Esophagus squamous epithelium (tissue), 5 donors: Measurements from ENCODE around the gene TMC6. TPM values are rescaled to one million over a fixed set of nuclear protein-coding genes. Genes with fewer than 3 reads are reported as not detected.
A peak's percentile ranks its signal among the peaks of the same experiment; 100 is the strongest.

ENCODE experiments used
- DNase-seq: peaks from one replicate; lab custom pipeline; 2025; lab: John Stamatoyannopoulos, UW
- H3K27ac ChIP-seq, 4 donors: fragments of 200-600 bp; sonication (generic); one replicate each; pipeline ENCODE4 v1.5.1; 2016 to 2019; ENCODE audit warnings: mild to moderate bottlenecking in 1 of 4
- H3K27me3 ChIP-seq, 4 donors: fragments of 200-600 bp; sonication (generic); 1 replicate in 3 of 4; 2 replicates in 1 of 4; pipeline versions ENCODE4 v1.5.1 to v1.6.0; 2017 to 2021; ENCODE audit warnings: antibody characterized with exemption in 1 of 4
- H3K36me3 ChIP-seq, 3 donors: fragments of 200-600 bp; sonication (generic); one replicate each; pipeline ENCODE4 v1.5.1; 2016 to 2019
- H3K4me1 ChIP-seq, 3 donors: fragments of 200-600 bp; sonication (generic); one replicate each; pipeline ENCODE4 v1.5.1; 2017 to 2019
- H3K4me3 ChIP-seq, 4 donors: fragments of 200-600 bp; sonication (generic); 1 replicate in 3 of 4; 2 replicates in 1 of 4; pipeline ENCODE4 v1.5.1; 2016 to 2019; ENCODE audit warnings: mild to moderate bottlenecking in 2 of 4, moderate library complexity in 1 of 4
- H3K9me3 ChIP-seq, 3 donors: fragments of 200-600 bp; sonication (generic); one replicate each; pipeline ENCODE4 v1.5.1; 2016 to 2019
- POLR2A ChIP-seq, 4 donors: fragments of 450-650 bp; IDR thresholded peaks; one replicate each; pipeline ENCODE4 v1.6.1; 2017; ENCODE audit warnings: antibody characterized with exemption in 4 of 4, mild to moderate bottlenecking in 4 of 4, moderate library complexity in 3 of 4
- WGBS, 2 donors: methylation state at CpG; one replicate each; pipeline ENCODE4 v1.1.5; 2018; 5-methylcytosine and 5-hydroxymethylcytosine counted together
- intact Hi-C: fragments of 100-400 bp; cut with DNase I; formaldehyde crosslinking; loops from one replicate; pipeline ENCODE4 v1.15.0; 2022
- total RNA-seq, 4 donors: library from RNA; depleted of rRNA; stranded (reverse); fragments of >200 nt; gene quantifications; one replicate each; pipeline ENCODE4 v1.1.0, GENCODE V29; 2016
- TF ChIP-seq, protein P1 (sequence below), 6 experiments: fragments of 450-650 bp in 4 of 6; fragments of 200-600 bp in 2 of 6; sonication (generic) in 2 of 6; IDR thresholded peaks; one replicate each; pipeline ENCODE4 v1.5.1; 2016 to 2019; ENCODE audit warnings: antibody characterized with exemption in 6 of 6, mild to moderate bottlenecking in 4 of 6, moderate library complexity in 4 of 6
- donor health status: DM: yes; HTN: yes; CAD: no.

TMC6 gene
- total RNA-seq, 4 donors from 2014 or later, result 13.3 to 39.6 (median 32.2) TPM

- Histone ChIP-seq H3K27me3 (no peaks in the 10 kb centered on the region), H3K36me3 (peaks cover 9 to 76% (median 36%) of the 10 kb centered on the region in 3 donors), H3K27ac (peak overlapping the region in 1 of 4 donors; percentile 33), H3K4me1 (peaks cover under 1 to 25% (median 3%) of the 10 kb centered on the region in 3 donors), H3K4me3 (no peak overlapping the region), H3K9me3 (no peaks in the 10 kb centered on the region)
- intact Hi-C loops, result no loop called here
- 39 to 66% methylated on average over 10 of the region's 10 CpGs for WGBS, 2 donors
- TF ChIP-seq POLR2A (IDR thresholded peaks at IDR 0.05), result no peak
- TF ChIP-seq, protein P1, sequence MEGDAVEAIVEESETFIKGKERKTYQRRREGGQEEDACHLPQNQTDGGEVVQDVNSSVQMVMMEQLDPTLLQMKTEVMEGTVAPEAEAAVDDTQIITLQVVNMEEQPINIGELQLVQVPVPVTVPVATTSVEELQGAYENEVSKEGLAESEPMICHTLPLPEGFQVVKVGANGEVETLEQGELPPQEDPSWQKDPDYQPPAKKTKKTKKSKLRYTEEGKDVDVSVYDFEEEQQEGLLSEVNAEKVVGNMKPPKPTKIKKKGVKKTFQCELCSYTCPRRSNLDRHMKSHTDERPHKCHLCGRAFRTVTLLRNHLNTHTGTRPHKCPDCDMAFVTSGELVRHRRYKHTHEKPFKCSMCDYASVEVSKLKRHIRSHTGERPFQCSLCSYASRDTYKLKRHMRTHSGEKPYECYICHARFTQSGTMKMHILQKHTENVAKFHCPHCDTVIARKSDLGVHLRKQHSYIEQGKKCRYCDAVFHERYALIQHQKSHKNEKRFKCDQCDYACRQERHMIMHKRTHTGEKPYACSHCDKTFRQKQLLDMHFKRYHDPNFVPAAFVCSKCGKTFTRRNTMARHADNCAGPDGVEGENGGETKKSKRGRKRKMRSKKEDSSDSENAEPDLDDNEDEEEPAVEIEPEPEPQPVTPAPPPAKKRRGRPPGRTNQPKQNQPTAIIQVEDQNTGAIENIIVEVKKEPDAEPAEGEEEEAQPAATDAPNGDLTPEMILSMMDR (IDR thresholded peaks at IDR 0.05), result no peak
- no peak for DNase-seq
Measured at GRCh38 chr17:78107457-78107856, 21.1 kb downstream of the TMC6 start.

DNA sequence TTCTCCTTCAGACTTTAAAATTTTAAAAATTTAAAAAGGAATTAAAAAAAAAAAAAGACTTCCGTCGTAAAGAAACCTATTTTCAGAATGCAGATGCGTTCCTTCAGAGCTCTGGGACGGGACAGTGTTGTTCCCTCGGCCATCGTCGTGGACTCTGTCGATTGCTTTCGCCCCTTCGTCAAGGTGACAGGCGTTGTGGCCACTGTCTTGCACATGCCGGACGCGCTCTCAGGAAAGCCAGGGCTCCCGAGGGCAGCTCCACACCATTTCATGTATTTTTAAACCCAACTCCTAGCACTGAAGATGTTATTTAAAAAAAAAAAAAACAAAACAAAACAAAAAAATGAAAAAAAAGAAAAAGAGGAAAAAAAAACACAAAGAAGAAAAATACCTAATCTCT, 22.3 kb downstream of the TMC6 start:
- WGBS, 2 donors, result 88% methylated on average over 15 of the region's 15 CpGs
- Histone ChIP-seq H3K4me1 (peaks cover 0 to 21% (median 0%) of the 10 kb centered on the region in 3 donors), H3K27ac (no peak overlapping the region), H3K27me3 (no peaks in the 10 kb centered on the region), H3K36me3 (peaks cover 13 to 76% (median 30%) of the 10 kb centered on the region in 3 donors), H3K4me3 (no peak overlapping the region), H3K9me3 (no peaks in the 10 kb centered on the region)
- TF ChIP-seq, protein P1 (IDR thresholded peaks at IDR 0.05), result no peak
- no peak for TF ChIP-seq POLR2A (IDR thresholded peaks at IDR 0.05)
- DNase-seq, result no peak
- intact Hi-C loops, result no loop called here

GRCh38 chr17:78105551-78105950, 23.0 kb downstream of the TMC6 start:
- TF ChIP-seq POLR2A (IDR thresholded peaks at IDR 0.05), result no peak
- TF ChIP-seq, protein P1 (IDR thresholded peaks at IDR 0.05), result no peak
- H3K4me1 ChIP-seq, result peaks cover 0 to 21% (median 0%) of the 10 kb centered on the region in 3 donors
- H3K36me3 ChIP-seq, result peaks cover 13 to 76% (median 23%) of the 10 kb centered on the region in 3 donors
- H3K27ac ChIP-seq, result no peak overlapping the region
- intact Hi-C loops, result no loop called here
- H3K4me3 ChIP-seq, result no peak overlapping the region
- H3K27me3 ChIP-seq, result no peaks in the 10 kb centered on the region
- no peaks in the 10 kb centered on the region for H3K9me3 ChIP-seq
- DNase-seq, result no peak
- 47 to 55% methylated on average over 13 of the region's 13 CpGs for WGBS, 2 donors

- Histone ChIP-seq H3K27ac (no peak overlapping the region), H3K9me3 (no peaks in the 10 kb centered on the region), H3K27me3 (no peaks in the 10 kb centered on the region), H3K36me3 (peaks cover 13 to 76% (median 24%) of the 10 kb centered on the region in 3 donors), H3K4me1 (peaks cover 0 to 21% (median 0%) of the 10 kb centered on the region in 3 donors), H3K4me3 (no peak overlapping the region)
- intact Hi-C loops, result no loop called here
- DNase-seq, result no peak
- TF ChIP-seq, protein P1 (IDR thresholded peaks at IDR 0.05), result no peak
- no peak for TF ChIP-seq POLR2A (IDR thresholded peaks at IDR 0.05)
- 84 to 88% methylated on average over 15 to 16 of the region's 16 CpGs for WGBS, 2 donors
Measured at GRCh38 chr17:78105101-78105500, 23.5 kb downstream of the TMC6 start.

DNA sequence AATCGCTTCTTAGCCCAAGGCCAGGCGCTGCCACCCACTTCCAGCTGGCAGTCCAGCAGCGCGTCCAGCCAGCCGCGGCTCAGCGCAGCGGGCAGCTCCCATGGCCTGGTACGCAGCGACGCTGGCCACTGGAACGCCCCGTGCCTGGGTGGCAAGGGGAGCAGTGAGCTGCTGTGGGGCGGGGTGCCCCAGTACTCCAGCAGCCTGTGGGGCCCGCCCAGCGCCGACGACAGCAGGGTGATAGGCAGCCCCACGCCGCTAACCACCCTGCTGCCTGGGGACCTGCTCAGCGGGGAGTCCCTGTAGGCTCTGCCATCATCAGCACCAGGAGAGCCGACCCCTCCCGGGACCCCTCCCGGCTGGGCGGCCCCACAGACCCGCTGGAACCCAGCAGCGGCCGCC, 24.0 kb downstream of the TMC6 start:
- Histone ChIP-seq H3K4me3 (no peak overlapping the region), H3K9me3 (no peaks in the 10 kb centered on the region), H3K4me1 (peaks cover 0 to 21% (median 0%) of the 10 kb centered on the region in 3 donors), H3K27ac (no peak overlapping the region), H3K36me3 (peaks cover 13 to 76% (median 29%) of the 10 kb centered on the region in 3 donors), H3K27me3 (no peaks in the 10 kb centered on the region)
- WGBS, 2 donors, result 91% methylated on average over 7 of the region's 28 CpGs; no CpG with 5 or more reads in 1 of the 2 donors
- intact Hi-C loops, result no loop called here
- TF ChIP-seq, protein P1 (IDR thresholded peaks at IDR 0.05), result no peak
- no peak for TF ChIP-seq POLR2A (IDR thresholded peaks at IDR 0.05)
- DNase-seq, result no peak
